Neural crest cell (in vitro differentiated cells): Measurements from ENCODE around the gene SDK1. TPM values are rescaled to one million over a fixed set of nuclear protein-coding genes. Genes with fewer than 3 reads are reported as not detected.
A peak's percentile ranks its signal among the peaks of the same experiment; 100 is the strongest.

Experiments
- DNase-seq: peaks from one replicate; pipeline ENCODE4 v3.0.0; 2021; ENCODE audit warnings: low read depth, mixed read lengths, low spot score
- H3K27ac Mint-ChIP-seq: one replicate; pipeline ENCODE4 v1.8.0; 2021; ENCODE audit warnings: mild to moderate bottlenecking, mixed read lengths; ENCODE audit not compliant: unreplicated experiment
- H3K27me3 Mint-ChIP-seq: 2 replicates; pipeline ENCODE4 v1.8.0; 2021; ENCODE audit warnings: low read depth, mild to moderate bottlenecking, mixed read lengths
- H3K36me3 Mint-ChIP-seq: 2 replicates; pipeline ENCODE4 v1.8.0; 2021; ENCODE audit warnings: low read depth, mild to moderate bottlenecking, mixed read lengths
- H3K4me1 Mint-ChIP-seq: 2 replicates; pipeline ENCODE4 v1.8.0; 2021; ENCODE audit warnings: mixed read lengths
- H3K4me3 Mint-ChIP-seq: one replicate; pipeline ENCODE4 v1.8.0; 2021; ENCODE audit warnings: mild to moderate bottlenecking, mixed read lengths
- H3K9me3 Mint-ChIP-seq: 2 replicates; pipeline ENCODE4 v1.8.0; 2021; ENCODE audit warnings: mixed read lengths
- total RNA-seq: library from RNA; stranded (reverse); gene quantifications from 2 replicates; pipeline ENCODE4 v1.2.1, GENCODE V29; 2021
- TF ChIP-seq, protein P1 (sequence below): fragments of 200-600 bp; sonication (generic); conservative IDR thresholded peaks from 2 replicates; pipeline ENCODE4 v1.5.0; 2021; ENCODE audit warnings: antibody characterized with exemption, mild to moderate bottlenecking

The SDK1 gene
- total RNA-seq, 1 donor from 2014 or later = 11.6 TPM

GRCh38 chr7:4265676-4266075 is 964.6 kb downstream of the SDK1 start:
- H3K27me3 Mint-ChIP-seq = no peaks in the 10 kb centered on the region
- no peak overlapping the region for H3K4me3 Mint-ChIP-seq
- no peaks in the 10 kb centered on the region for H3K4me1 Mint-ChIP-seq
- no peaks in the 10 kb centered on the region for H3K36me3 Mint-ChIP-seq
- H3K27ac Mint-ChIP-seq = no peak overlapping the region
- no peaks in the 10 kb centered on the region for H3K9me3 Mint-ChIP-seq
- TF ChIP-seq, protein P1, sequence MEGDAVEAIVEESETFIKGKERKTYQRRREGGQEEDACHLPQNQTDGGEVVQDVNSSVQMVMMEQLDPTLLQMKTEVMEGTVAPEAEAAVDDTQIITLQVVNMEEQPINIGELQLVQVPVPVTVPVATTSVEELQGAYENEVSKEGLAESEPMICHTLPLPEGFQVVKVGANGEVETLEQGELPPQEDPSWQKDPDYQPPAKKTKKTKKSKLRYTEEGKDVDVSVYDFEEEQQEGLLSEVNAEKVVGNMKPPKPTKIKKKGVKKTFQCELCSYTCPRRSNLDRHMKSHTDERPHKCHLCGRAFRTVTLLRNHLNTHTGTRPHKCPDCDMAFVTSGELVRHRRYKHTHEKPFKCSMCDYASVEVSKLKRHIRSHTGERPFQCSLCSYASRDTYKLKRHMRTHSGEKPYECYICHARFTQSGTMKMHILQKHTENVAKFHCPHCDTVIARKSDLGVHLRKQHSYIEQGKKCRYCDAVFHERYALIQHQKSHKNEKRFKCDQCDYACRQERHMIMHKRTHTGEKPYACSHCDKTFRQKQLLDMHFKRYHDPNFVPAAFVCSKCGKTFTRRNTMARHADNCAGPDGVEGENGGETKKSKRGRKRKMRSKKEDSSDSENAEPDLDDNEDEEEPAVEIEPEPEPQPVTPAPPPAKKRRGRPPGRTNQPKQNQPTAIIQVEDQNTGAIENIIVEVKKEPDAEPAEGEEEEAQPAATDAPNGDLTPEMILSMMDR = no peak
- DNase-seq = no peak

GRCh38 chr7:4266270-4267040 is 965.4 kb downstream of the SDK1 start:
- Mint-ChIP-seq H3K36me3 (no peaks in the 10 kb centered on the region), H3K4me3 (no peak overlapping the region), H3K27ac (no peak overlapping the region), H3K27me3 (no peaks in the 10 kb centered on the region), H3K9me3 (no peaks in the 10 kb centered on the region), H3K4me1 (no peaks in the 10 kb centered on the region)
- TF ChIP-seq, protein P1 = no peak
- DNase-seq = no peak

DNA sequence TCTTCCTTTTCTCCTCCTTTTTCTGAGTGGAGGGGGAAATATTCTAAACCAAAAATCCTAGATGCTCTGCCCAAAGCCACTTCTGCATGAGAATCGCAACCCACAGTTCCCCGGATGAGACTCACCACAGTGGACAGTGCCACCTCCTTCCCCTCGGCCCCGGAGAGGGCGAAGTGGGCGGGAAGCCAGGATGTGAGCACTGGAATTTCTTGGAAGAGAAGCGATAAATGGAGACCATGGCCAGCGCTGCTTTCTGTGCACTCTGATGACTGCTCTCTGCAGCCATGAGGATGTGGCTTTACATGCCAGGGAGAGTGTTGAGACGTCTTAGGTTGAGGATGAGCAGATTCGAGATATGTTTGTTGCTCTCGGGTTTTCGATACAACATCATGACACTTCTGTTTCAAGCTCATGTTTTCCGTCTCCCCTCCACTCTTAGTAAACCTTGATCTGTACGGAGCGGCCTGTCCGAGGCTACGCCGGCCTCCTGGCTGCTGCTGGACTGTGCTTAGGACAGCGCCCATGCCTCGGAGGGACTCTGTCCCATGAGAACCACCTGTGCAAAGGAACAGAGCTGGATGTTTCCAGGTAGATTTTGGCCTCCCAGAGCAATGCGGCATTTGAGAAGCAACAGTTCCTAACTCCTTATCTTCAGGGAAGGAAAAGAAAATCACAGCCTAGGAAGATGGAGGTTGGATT is 966.4 kb downstream of the SDK1 start:
- TF ChIP-seq, protein P1 = no peak
- H3K36me3 Mint-ChIP-seq = no peaks in the 10 kb centered on the region
- H3K27ac Mint-ChIP-seq = peak overlapping the region; percentile 37
- no peaks in the 10 kb centered on the region for H3K4me1 Mint-ChIP-seq
- DNase-seq = no peak
- no peak overlapping the region for H3K4me3 Mint-ChIP-seq
- no peaks in the 10 kb centered on the region for H3K27me3 Mint-ChIP-seq
- no peaks in the 10 kb centered on the region for H3K9me3 Mint-ChIP-seq

GRCh38 chr7:4268040-4268965 is 967.3 kb downstream of the SDK1 start:
- TF ChIP-seq, protein P1 = no peak
- Mint-ChIP-seq H3K4me1 (no peaks in the 10 kb centered on the region), H3K4me3 (no peak overlapping the region), H3K27ac (peak overlapping the region; percentile 84), H3K9me3 (no peaks in the 10 kb centered on the region), H3K27me3 (no peaks in the 10 kb centered on the region), H3K36me3 (no peaks in the 10 kb centered on the region)
- no peak for DNase-seq

DNA sequence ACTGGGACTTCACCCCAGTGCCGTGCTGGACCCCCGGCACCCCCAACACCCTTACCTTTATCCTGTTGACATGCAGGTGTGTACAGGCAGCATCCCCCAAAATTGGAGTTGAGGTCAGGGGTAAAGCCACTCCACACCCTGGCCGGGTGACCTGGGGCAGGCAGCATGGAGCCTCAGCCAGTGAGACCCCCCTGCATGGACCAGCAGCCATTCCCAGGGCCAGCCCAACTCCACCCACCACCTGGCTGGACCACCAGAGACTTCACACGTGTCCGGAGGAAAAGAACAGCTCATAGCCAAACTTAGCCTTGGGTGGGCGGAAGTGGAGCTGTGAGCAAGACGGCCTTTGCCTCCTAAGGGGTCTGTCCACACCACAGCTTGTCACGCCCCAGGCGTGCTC is 968.0 kb downstream of the SDK1 start:
- Mint-ChIP-seq H3K27ac (no peak overlapping the region), H3K36me3 (no peaks in the 10 kb centered on the region), H3K9me3 (no peaks in the 10 kb centered on the region), H3K27me3 (no peaks in the 10 kb centered on the region), H3K4me1 (no peaks in the 10 kb centered on the region), H3K4me3 (no peak overlapping the region)
- TF ChIP-seq, protein P1 = no peak
- no peak for DNase-seq
